HCT116 (cell line): ENCODE data around the gene TARBP1.
A peak's percentile ranks its signal among the peaks of the same experiment; 100 is the strongest.

Experiments used
- POLR2AphosphoS5 ChIP-seq: IDR thresholded peaks from 2 replicates; pipeline ENCODE4 v1.6.1; 2011; ENCODE audit warnings: mild to moderate bottlenecking, low read depth, low read length, moderate library complexity
- TF ChIP-seq, protein P1 (sequence below): IDR thresholded peaks from 2 replicates; pipeline ENCODE4 v1.6.1; 2012; ENCODE audit warnings: low read depth
- TF ChIP-seq, protein P2 (sequence below), 3 experiments: fragments of 200-600 bp in 1 of 3; sonication (generic) in 1 of 3; IDR thresholded peaks in 2 of 3; conservative IDR thresholded peaks in 1 of 3; 2 replicates each; pipeline ENCODE4 v1.5.1; 2012 to 2017; ENCODE audit warnings: low read depth in 2 of 3, low read length in 2 of 3, antibody characterized with exemption in 1 of 3, borderline replicate concordance in 1 of 3, control low read depth in 1 of 3, mild to moderate bottlenecking in 1 of 3, mixed read lengths in 1 of 3, mixed run types in 1 of 3, moderate library complexity in 1 of 3; ENCODE audit not compliant: insufficient read depth in 1 of 3

DNA sequence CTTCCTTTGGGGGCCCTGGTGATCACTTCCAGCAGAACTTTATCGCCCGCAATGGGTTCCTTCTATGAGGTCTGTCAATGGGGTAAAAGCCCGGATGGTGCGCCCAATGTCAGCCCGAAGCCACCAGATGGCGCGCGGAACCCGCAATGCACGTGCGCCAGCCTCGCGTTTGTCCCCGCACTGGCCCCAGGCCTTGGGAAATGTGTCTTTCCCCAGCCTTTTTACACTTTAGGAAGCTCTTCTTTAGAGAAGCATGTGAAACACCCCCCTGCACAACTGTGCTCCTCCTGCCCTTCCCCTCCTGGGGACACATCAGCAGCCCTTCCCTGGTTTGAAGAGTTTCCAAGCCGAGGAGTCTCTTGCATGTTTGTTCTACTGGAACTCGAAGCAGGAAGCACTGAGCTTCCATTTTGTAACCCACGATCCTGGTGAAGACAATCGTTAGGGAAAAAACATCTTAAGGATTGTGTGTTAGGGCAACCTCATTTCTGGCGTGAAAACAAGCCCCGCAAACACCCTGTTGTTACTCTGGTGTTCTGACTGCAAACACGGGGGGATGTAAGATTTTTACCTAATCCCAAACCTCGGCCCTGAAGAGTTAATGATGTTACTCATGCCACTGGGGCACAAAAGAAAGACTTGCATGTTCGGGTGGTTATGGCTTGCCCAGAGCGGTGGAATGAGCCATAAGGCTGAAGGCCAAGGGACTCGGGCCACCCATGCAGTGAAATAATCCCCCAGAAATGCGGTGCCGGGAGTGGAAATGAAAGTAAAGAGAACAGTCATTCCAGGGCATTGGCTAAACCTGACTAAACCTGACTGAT, 20.4 kb upstream of the TARBP1 start:
- TF ChIP-seq, protein P1, sequence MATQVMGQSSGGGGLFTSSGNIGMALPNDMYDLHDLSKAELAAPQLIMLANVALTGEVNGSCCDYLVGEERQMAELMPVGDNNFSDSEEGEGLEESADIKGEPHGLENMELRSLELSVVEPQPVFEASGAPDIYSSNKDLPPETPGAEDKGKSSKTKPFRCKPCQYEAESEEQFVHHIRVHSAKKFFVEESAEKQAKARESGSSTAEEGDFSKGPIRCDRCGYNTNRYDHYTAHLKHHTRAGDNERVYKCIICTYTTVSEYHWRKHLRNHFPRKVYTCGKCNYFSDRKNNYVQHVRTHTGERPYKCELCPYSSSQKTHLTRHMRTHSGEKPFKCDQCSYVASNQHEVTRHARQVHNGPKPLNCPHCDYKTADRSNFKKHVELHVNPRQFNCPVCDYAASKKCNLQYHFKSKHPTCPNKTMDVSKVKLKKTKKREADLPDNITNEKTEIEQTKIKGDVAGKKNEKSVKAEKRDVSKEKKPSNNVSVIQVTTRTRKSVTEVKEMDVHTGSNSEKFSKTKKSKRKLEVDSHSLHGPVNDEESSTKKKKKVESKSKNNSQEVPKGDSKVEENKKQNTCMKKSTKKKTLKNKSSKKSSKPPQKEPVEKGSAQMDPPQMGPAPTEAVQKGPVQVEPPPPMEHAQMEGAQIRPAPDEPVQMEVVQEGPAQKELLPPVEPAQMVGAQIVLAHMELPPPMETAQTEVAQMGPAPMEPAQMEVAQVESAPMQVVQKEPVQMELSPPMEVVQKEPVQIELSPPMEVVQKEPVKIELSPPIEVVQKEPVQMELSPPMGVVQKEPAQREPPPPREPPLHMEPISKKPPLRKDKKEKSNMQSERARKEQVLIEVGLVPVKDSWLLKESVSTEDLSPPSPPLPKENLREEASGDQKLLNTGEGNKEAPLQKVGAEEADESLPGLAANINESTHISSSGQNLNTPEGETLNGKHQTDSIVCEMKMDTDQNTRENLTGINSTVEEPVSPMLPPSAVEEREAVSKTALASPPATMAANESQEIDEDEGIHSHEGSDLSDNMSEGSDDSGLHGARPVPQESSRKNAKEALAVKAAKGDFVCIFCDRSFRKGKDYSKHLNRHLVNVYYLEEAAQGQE, result no peak
- TF ChIP-seq, protein P2, sequence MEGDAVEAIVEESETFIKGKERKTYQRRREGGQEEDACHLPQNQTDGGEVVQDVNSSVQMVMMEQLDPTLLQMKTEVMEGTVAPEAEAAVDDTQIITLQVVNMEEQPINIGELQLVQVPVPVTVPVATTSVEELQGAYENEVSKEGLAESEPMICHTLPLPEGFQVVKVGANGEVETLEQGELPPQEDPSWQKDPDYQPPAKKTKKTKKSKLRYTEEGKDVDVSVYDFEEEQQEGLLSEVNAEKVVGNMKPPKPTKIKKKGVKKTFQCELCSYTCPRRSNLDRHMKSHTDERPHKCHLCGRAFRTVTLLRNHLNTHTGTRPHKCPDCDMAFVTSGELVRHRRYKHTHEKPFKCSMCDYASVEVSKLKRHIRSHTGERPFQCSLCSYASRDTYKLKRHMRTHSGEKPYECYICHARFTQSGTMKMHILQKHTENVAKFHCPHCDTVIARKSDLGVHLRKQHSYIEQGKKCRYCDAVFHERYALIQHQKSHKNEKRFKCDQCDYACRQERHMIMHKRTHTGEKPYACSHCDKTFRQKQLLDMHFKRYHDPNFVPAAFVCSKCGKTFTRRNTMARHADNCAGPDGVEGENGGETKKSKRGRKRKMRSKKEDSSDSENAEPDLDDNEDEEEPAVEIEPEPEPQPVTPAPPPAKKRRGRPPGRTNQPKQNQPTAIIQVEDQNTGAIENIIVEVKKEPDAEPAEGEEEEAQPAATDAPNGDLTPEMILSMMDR (IDR thresholded peaks at IDR 0.05 in 2 of 3, conservative IDR thresholded peaks at IDR 0.05 in 1 of 3; ENCODE audit: borderline replicate concordance in 1 of 3, insufficient read depth in 1 of 3, low read depth in 2 of 3, low read length in 2 of 3), result peak; percentile 84 to 92 (median 87)
- no peak for TF ChIP-seq POLR2AphosphoS5
